ENCODE data around the gene IL12RB2.

GRCh38 chr1:67441739-67442281 lies 134.1 kb downstream of the IL12RB2 start:
- TF ChIP-seq, protein P1, sequence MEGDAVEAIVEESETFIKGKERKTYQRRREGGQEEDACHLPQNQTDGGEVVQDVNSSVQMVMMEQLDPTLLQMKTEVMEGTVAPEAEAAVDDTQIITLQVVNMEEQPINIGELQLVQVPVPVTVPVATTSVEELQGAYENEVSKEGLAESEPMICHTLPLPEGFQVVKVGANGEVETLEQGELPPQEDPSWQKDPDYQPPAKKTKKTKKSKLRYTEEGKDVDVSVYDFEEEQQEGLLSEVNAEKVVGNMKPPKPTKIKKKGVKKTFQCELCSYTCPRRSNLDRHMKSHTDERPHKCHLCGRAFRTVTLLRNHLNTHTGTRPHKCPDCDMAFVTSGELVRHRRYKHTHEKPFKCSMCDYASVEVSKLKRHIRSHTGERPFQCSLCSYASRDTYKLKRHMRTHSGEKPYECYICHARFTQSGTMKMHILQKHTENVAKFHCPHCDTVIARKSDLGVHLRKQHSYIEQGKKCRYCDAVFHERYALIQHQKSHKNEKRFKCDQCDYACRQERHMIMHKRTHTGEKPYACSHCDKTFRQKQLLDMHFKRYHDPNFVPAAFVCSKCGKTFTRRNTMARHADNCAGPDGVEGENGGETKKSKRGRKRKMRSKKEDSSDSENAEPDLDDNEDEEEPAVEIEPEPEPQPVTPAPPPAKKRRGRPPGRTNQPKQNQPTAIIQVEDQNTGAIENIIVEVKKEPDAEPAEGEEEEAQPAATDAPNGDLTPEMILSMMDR (IDR thresholded peaks at IDR 0.05; ENCODE audit: low read depth, low read length) = no peak
- no peak for TF ChIP-seq EZH2phosphoT487 (IDR thresholded peaks at IDR 0.05; ENCODE audit: low read depth)
